SK-N-SH treated with all-trans-retinoic acid at 6 μM for 48 hours (cell line): ENCODE measurements around the gene VCPKMT.
"Not testable (repeated sequence)": the region's sequence is repeated elsewhere in the genome, so short reads cannot be mapped to it uniquely, and the experiment has no call there.

Experiments used
- ATAC-seq: fragments of 200-7000 bp; cut with Tn5 transposase; 3 replicates; pipeline ENCODE4 v1.9.1; 2020; ENCODE audit warnings: mild to moderate bottlenecking, moderate library complexity
- ARNTL ChIP-seq: fragments of 450-650 bp; formaldehyde crosslinking; IDR thresholded peaks from 2 replicates; pipeline ENCODE4 v1.5.0; 2020; ENCODE audit warnings: low read depth, mild to moderate bottlenecking, moderate library complexity, borderline replicate concordance
- BACH2 ChIP-seq: fragments of 250-450 bp; sonication (Bioruptor Pico); IDR thresholded peaks from 2 replicates; pipeline ENCODE4 v1.9.0; 2021; ENCODE audit warnings: mild to moderate bottlenecking, borderline replicate concordance
- CREB5 ChIP-seq: fragments of 250-450 bp; sonication (Bioruptor Pico); IDR thresholded peaks from 2 replicates; pipeline ENCODE4 v1.5.1; 2020; ENCODE audit warnings: low read depth, mild to moderate bottlenecking, moderate library complexity
- CSDC2 ChIP-seq: fragments of 250-450 bp; sonication (Bioruptor Pico); IDR thresholded peaks from 2 replicates; pipeline ENCODE4 v1.5.0; 2020; ENCODE audit warnings: mild to moderate bottlenecking, moderate library complexity
- ISL1 ChIP-seq: fragments of 250-450 bp; sonication (Bioruptor Pico); IDR thresholded peaks from 2 replicates; pipeline ENCODE4 v2.1.2; 2022; ENCODE audit warnings: mild to moderate bottlenecking, moderate library complexity
- OSR1 ChIP-seq: fragments of 250-450 bp; sonication (Bioruptor Pico); IDR thresholded peaks from 2 replicates; pipeline ENCODE4 v1.8.0; 2022; ENCODE audit warnings: moderate library complexity, mild to moderate bottlenecking, inconsistent platforms
- PATZ1 ChIP-seq: fragments of 250-450 bp; sonication (Bioruptor Pico); IDR thresholded peaks from 2 replicates; pipeline ENCODE4 v1.8.0; 2020; ENCODE audit warnings: mild to moderate bottlenecking, moderate library complexity, borderline replicate concordance
- POU6F1 ChIP-seq: fragments of 250-450 bp; sonication (Bioruptor Pico); IDR thresholded peaks from 2 replicates; pipeline ENCODE4 v1.8.0; 2021; ENCODE audit warnings: low read depth, mild to moderate bottlenecking, moderate library complexity, borderline replicate concordance
- PPARA ChIP-seq: fragments of 250-450 bp; sonication (Bioruptor Pico); IDR thresholded peaks from 2 replicates; pipeline ENCODE4 v1.5.0; 2020; ENCODE audit warnings: mild to moderate bottlenecking, borderline replicate concordance
- RARB ChIP-seq: fragments of 250-450 bp; sonication (Bioruptor Pico); IDR thresholded peaks from 2 replicates; pipeline ENCODE4 v1.8.0; 2021; ENCODE audit warnings: mild to moderate bottlenecking, moderate library complexity
- SNAI2 ChIP-seq: fragments of 250-450 bp; sonication (Bioruptor Pico); IDR thresholded peaks from 2 replicates; pipeline ENCODE4 v1.5.0; 2020; ENCODE audit warnings: mild to moderate bottlenecking, moderate library complexity
- TCF4 ChIP-seq: fragments of 250-450 bp; sonication (Bioruptor Pico); IDR thresholded peaks from 2 replicates; pipeline ENCODE4 v1.8.0; 2021; ENCODE audit warnings: mild to moderate bottlenecking, moderate library complexity, borderline replicate concordance
- TOX ChIP-seq: fragments of 250-450 bp; sonication (Bioruptor Pico); IDR thresholded peaks from 2 replicates; pipeline ENCODE4 v1.8.0; 2021; ENCODE audit warnings: mild to moderate bottlenecking, moderate library complexity, borderline replicate concordance
- ZC3H10 ChIP-seq: fragments of 250-450 bp; sonication (Bioruptor Pico); IDR thresholded peaks from 2 replicates; pipeline ENCODE4 v1.5.1; 2021; ENCODE audit warnings: mild to moderate bottlenecking, moderate library complexity
- ZFP3 ChIP-seq: fragments of 250-450 bp; sonication (Bioruptor Pico); IDR thresholded peaks from 2 replicates; pipeline ENCODE4 v1.5.0; 2020; ENCODE audit warnings: mild to moderate bottlenecking, moderate library complexity
- ZFP30 ChIP-seq: fragments of 450-650 bp; formaldehyde crosslinking; IDR thresholded peaks from 2 replicates; pipeline ENCODE4 v1.5.0; 2022; ENCODE audit warnings: mild to moderate bottlenecking, moderate library complexity
- ZNF565 ChIP-seq: fragments of 450-650 bp; formaldehyde crosslinking; conservative IDR thresholded peaks from 2 replicates; pipeline ENCODE4 v1.5.0; 2020; ENCODE audit warnings: low read depth, mild to moderate bottlenecking, moderate library complexity
- ZNF8 ChIP-seq: fragments of 450-650 bp; formaldehyde crosslinking; IDR thresholded peaks from 2 replicates; pipeline ENCODE4 v1.5.0; 2020; ENCODE audit warnings: mild to moderate bottlenecking, moderate library complexity
- TF ChIP-seq, protein P1 (sequence below): fragments of 250-450 bp; sonication (Bioruptor Pico); IDR thresholded peaks from 2 replicates; pipeline ENCODE4 v1.5.1; 2021; ENCODE audit warnings: mild to moderate bottlenecking, moderate library complexity
- TF ChIP-seq, protein P2 (sequence below): fragments of 250-450 bp; sonication (Bioruptor Pico); IDR thresholded peaks from 2 replicates; pipeline ENCODE4 v1.5.0; 2020; ENCODE audit warnings: mild to moderate bottlenecking, moderate library complexity

VCPKMT gene

GRCh38 chr14:50082308-50082742 lies 34.0 kb downstream of the VCPKMT start:
- ATAC-seq: no peak
- TF ChIP-seq ISL1 (CRISPR knock-in tag) (no peak), OSR1 (CRISPR knock-in tag) (no peak), RARB (CRISPR knock-in tag) (no peak), TCF4 (CRISPR knock-in tag) (no peak), POU6F1 (CRISPR knock-in tag) (no peak), BACH2 (CRISPR knock-in tag) (no peak), ZNF8 (CRISPR knock-in tag) (no peak), ZFP30 (no peak), ZC3H10 (no peak), CSDC2 (CRISPR knock-in tag) (no peak), CREB5 (no peak), SNAI2 (no peak), PATZ1 (no peak), PPARA (no peak)
- TF ChIP-seq, protein P1, sequence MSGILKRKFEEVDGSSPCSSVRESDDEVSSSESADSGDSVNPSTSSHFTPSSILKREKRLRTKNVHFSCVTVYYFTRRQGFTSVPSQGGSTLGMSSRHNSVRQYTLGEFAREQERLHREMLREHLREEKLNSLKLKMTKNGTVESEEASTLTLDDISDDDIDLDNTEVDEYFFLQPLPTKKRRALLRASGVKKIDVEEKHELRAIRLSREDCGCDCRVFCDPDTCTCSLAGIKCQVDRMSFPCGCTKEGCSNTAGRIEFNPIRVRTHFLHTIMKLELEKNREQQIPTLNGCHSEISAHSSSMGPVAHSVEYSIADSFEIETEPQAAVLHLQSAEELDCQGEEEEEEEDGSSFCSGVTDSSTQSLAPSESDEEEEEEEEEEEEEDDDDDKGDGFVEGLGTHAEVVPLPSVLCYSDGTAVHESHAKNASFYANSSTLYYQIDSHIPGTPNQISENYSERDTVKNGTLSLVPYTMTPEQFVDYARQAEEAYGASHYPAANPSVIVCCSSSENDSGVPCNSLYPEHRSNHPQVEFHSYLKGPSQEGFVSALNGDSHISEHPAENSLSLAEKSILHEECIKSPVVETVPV (CRISPR knock-in tag): no peak
- TF ChIP-seq, protein P2, sequence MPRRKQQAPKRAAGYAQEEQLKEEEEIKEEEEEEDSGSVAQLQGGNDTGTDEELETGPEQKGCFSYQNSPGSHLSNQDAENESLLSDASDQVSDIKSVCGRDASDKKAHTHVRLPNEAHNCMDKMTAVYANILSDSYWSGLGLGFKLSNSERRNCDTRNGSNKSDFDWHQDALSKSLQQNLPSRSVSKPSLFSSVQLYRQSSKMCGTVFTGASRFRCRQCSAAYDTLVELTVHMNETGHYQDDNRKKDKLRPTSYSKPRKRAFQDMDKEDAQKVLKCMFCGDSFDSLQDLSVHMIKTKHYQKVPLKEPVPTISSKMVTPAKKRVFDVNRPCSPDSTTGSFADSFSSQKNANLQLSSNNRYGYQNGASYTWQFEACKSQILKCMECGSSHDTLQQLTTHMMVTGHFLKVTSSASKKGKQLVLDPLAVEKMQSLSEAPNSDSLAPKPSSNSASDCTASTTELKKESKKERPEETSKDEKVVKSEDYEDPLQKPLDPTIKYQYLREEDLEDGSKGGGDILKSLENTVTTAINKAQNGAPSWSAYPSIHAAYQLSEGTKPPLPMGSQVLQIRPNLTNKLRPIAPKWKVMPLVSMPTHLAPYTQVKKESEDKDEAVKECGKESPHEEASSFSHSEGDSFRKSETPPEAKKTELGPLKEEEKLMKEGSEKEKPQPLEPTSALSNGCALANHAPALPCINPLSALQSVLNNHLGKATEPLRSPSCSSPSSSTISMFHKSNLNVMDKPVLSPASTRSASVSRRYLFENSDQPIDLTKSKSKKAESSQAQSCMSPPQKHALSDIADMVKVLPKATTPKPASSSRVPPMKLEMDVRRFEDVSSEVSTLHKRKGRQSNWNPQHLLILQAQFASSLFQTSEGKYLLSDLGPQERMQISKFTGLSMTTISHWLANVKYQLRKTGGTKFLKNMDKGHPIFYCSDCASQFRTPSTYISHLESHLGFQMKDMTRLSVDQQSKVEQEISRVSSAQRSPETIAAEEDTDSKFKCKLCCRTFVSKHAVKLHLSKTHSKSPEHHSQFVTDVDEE (CRISPR knock-in tag): no peak

- not testable (repeated sequence) for ATAC-seq
Observed at GRCh38 chr14:50079103-50079502, 37.3 kb downstream of the VCPKMT start.

DNA sequence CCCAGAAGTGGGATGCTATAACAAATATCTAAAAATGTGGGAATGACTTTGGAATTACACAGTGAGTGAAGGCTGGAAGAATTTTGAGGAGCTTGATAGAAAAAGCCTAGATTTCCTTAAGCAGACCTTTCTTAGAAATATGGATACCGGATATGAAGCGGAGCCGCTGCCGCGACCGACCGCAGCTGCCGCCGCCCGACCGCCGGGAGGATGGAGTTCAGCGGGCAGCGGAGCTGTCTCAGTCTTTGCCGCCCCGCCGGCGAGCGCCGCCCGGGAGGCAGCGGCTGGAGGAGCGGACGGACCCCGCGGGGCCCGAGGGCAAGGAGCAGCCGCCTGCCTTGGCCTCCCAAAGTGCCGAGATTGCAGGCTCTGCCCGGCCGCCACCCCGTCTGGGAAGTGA lies 42.7 kb downstream of the VCPKMT start:
- not testable (repeated sequence) for ATAC-seq

DNA sequence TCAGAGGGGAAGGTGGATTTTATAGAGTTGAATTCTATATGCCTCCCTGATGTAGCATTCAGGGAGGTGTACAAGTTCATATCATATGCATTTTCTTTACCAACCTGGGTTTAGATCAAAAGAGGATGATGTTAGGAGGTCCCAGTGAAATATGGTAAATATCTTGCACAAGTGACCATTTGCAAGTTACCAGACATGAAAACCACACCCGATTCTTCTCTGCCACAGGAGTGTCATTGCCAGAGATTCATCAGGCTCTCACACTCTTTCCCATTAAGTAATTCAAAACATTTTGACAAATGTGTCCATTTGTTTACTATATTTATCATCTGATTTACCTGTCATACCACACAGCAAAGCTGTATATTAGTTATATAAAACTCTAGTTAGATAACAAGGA lies 44.0 kb downstream of the VCPKMT start:
- no peak for ATAC-seq
- TF ChIP-seq ARNTL (CRISPR knock-in tag) (no peak), TCF4 (CRISPR knock-in tag) (no peak), OSR1 (CRISPR knock-in tag) (no peak), CREB5 (no peak), ZC3H10 (no peak), PATZ1 (no peak), ZNF565 (CRISPR knock-in tag) (no peak), ZFP3 (CRISPR knock-in tag) (no peak), ISL1 (CRISPR knock-in tag) (no peak), ZFP30 (no peak), RARB (CRISPR knock-in tag) (no peak), TOX (CRISPR knock-in tag) (no peak), ZNF8 (CRISPR knock-in tag) (no peak), POU6F1 (CRISPR knock-in tag) (no peak), CSDC2 (CRISPR knock-in tag) (no peak)
- TF ChIP-seq, protein P1 (CRISPR knock-in tag): no peak
